GM19099 (cell line): ENCODE measurements around the gene CAND2.

Experiments used
- POLR2A ChIP-seq: IDR thresholded peaks from 3 replicates; pipeline ENCODE4 v1.6.1; 2011; ENCODE audit warnings: low read depth; ENCODE audit not compliant: insufficient read length; ENCODE audit errors: extremely low read depth

CAND2 gene

GRCh38 chr3:12859840-12860239 is 63.4 kb downstream of the CAND2 start:
- TF ChIP-seq POLR2A: no peak

GRCh38 chr3:12861611-12862010 is 65.1 kb downstream of the CAND2 start:
- TF ChIP-seq POLR2A: no peak

- TF ChIP-seq POLR2A: no peak
Observed at GRCh38 chr3:12862387-12862786, 65.9 kb downstream of the CAND2 start.

- no peak for TF ChIP-seq POLR2A
Observed at GRCh38 chr3:12865271-12865670, 68.8 kb downstream of the CAND2 start.

GRCh38 chr3:12866836-12867235 is 70.4 kb downstream of the CAND2 start:
- TF ChIP-seq POLR2A: no peak

GRCh38 chr3:12868039-12869034 is 71.9 kb downstream of the CAND2 start:
- no peak for TF ChIP-seq POLR2A

GRCh38 chr3:12869035-12869621 is 72.6 kb downstream of the CAND2 start:
- TF ChIP-seq POLR2A: no peak

GRCh38 chr3:12870942-12871341 is 74.5 kb downstream of the CAND2 start:
- TF ChIP-seq POLR2A: no peak

- TF ChIP-seq POLR2A: no peak
Observed at GRCh38 chr3:12871404-12871983, 75.0 kb downstream of the CAND2 start.

- no peak for TF ChIP-seq POLR2A
Observed at GRCh38 chr3:12875857-12876836, 79.7 kb downstream of the CAND2 start.

GRCh38 chr3:12877040-12877439 is 80.6 kb downstream of the CAND2 start:
- TF ChIP-seq POLR2A: no peak

- no peak for TF ChIP-seq POLR2A
Observed at GRCh38 chr3:12878141-12878574, 81.7 kb downstream of the CAND2 start.

GRCh38 chr3:12879191-12879815 is 82.8 kb downstream of the CAND2 start:
- no peak for TF ChIP-seq POLR2A
